Kidney epithelial cell (primary cell): ENCODE results near the gene GCH1. TPM values are rescaled to one million over a fixed set of nuclear protein-coding genes. Genes with fewer than 3 reads are reported as not detected.

Source experiments
- DNase-seq: peaks from one replicate; pipeline ENCODE4 v3.0.0-alpha.2; 2010; ENCODE audit warnings: low read depth
- H3K27me3 ChIP-seq: 2 replicates; pipeline ENCODE4 v1.6.0; 2011; ENCODE audit warnings: low read length; ENCODE audit not compliant: control insufficient read depth, insufficient read depth
- H3K36me3 ChIP-seq: 2 replicates; pipeline ENCODE4 v1.5.1; 2011; ENCODE audit warnings: low read length; ENCODE audit not compliant: control insufficient read depth, insufficient read depth
- H3K4me3 ChIP-seq: 2 replicates; pipeline ENCODE4 v1.5.1; 2011; ENCODE audit warnings: low read depth, mild to moderate bottlenecking, control low read depth, low read length
- CTCF ChIP-seq: IDR thresholded peaks from 2 replicates; pipeline ENCODE4 v1.5.1; 2011; ENCODE audit warnings: mild to moderate bottlenecking, moderate library complexity, low read length, control low read depth, inconsistent platforms; ENCODE audit not compliant: insufficient read depth, poor library complexity, severe bottlenecking
- total RNA-seq: library from RNA; depleted of rRNA; stranded (reverse); fragments of >200 nt; gene quantifications from 2 replicates; pipeline ENCODE4 v1.2.3, GENCODE V29; 2015

Gene GCH1
- total RNA-seq, 1 donor from 2014 or later = 30.9 TPM

- no peak for TF ChIP-seq CTCF
Observed at GRCh38 chr14:54889919-54890318, 12.7 kb downstream of the GCH1 start.

GRCh38 chr14:54882521-54882920 lies 20.1 kb downstream of the GCH1 start:
- Histone ChIP-seq H3K36me3 (no peaks in the 10 kb centered on the region), H3K4me3 (no peak overlapping the region), H3K27me3 (no peaks in the 10 kb centered on the region)
- TF ChIP-seq CTCF = no peak
- DNase-seq = no peak

More at GRCh38 chr14:54889919-54890318, 12.7 kb downstream of the GCH1 start:
- DNase-seq = no peak
- no peaks in the 10 kb centered on the region for H3K27me3 ChIP-seq
- no peak overlapping the region for H3K4me3 ChIP-seq
- no peaks in the 10 kb centered on the region for H3K36me3 ChIP-seq

- no peak for TF ChIP-seq CTCF
- Histone ChIP-seq H3K4me3 (no peak overlapping the region), H3K27me3 (no peaks in the 10 kb centered on the region), H3K36me3 (no peaks in the 10 kb centered on the region)
- no peak for DNase-seq
Observed at GRCh38 chr14:54881761-54882401, 20.7 kb downstream of the GCH1 start.

- TF ChIP-seq CTCF = no peak
- no peaks in the 10 kb centered on the region for H3K27me3 ChIP-seq
- no peak overlapping the region for H3K4me3 ChIP-seq
- H3K36me3 ChIP-seq = no peaks in the 10 kb centered on the region
- no peak for DNase-seq
Observed at GRCh38 chr14:54881235-54881760, 21.3 kb downstream of the GCH1 start.

- no peaks in the 10 kb centered on the region for H3K27me3 ChIP-seq
- H3K36me3 ChIP-seq = no peaks in the 10 kb centered on the region
- H3K4me3 ChIP-seq = no peak overlapping the region
- no peak for TF ChIP-seq CTCF
- DNase-seq = no peak
Observed at GRCh38 chr14:54877703-54878021, 25.0 kb downstream of the GCH1 start.
